OCI-M2 (cell line): ENCODE data around the gene LUZP2.

Experiments
- DNase-seq: peaks from one replicate; lab custom pipeline; 2025; ENCODE audit not compliant: unreplicated experiment; lab: John Stamatoyannopoulos, UW

Gene LUZP2

GRCh38 chr11:24628224-24628776, 131.4 kb downstream of the LUZP2 start:
- no peak for DNase-seq

GRCh38 chr11:24634606-24635160, 137.8 kb downstream of the LUZP2 start:
- no peak for DNase-seq

GRCh38 chr11:24635588-24636290, 138.9 kb downstream of the LUZP2 start:
- DNase-seq = no peak

- DNase-seq = no peak
Measured at GRCh38 chr11:24636291-24636629, 139.4 kb downstream of the LUZP2 start.

GRCh38 chr11:24637520-24637919, 140.7 kb downstream of the LUZP2 start:
- no peak for DNase-seq

- DNase-seq = no peak
Measured at GRCh38 chr11:24642648-24643047, 145.8 kb downstream of the LUZP2 start.

GRCh38 chr11:24645563-24645962, 148.7 kb downstream of the LUZP2 start:
- DNase-seq = no peak

GRCh38 chr11:24651873-24652272, 155.0 kb downstream of the LUZP2 start:
- DNase-seq = no peak

GRCh38 chr11:24653901-24654300, 157.0 kb downstream of the LUZP2 start:
- DNase-seq = no peak

GRCh38 chr11:24661331-24661730, 164.5 kb downstream of the LUZP2 start:
- no peak for DNase-seq

- DNase-seq = no peak
Measured at GRCh38 chr11:24664399-24664798, 167.5 kb downstream of the LUZP2 start.

- DNase-seq = no peak
Measured at GRCh38 chr11:24667353-24667968, 170.6 kb downstream of the LUZP2 start.

GRCh38 chr11:24678703-24679348, 182.0 kb downstream of the LUZP2 start:
- no peak for DNase-seq

- no peak for DNase-seq
Measured at GRCh38 chr11:24679821-24680351, 183.0 kb downstream of the LUZP2 start.

- DNase-seq = no peak
Measured at GRCh38 chr11:24683583-24683982, 186.7 kb downstream of the LUZP2 start.

- no peak for DNase-seq
Measured at GRCh38 chr11:24685821-24686220, 189.0 kb downstream of the LUZP2 start.

GRCh38 chr11:24687531-24688147, 190.8 kb downstream of the LUZP2 start:
- no peak for DNase-seq

GRCh38 chr11:24688981-24689380, 192.1 kb downstream of the LUZP2 start:
- DNase-seq = no peak

- DNase-seq = no peak
Measured at GRCh38 chr11:24697522-24698111, 200.8 kb downstream of the LUZP2 start.

GRCh38 chr11:24704716-24705115, 207.9 kb downstream of the LUZP2 start:
- no peak for DNase-seq

GRCh38 chr11:24705474-24705873, 208.6 kb downstream of the LUZP2 start:
- no peak for DNase-seq
